DMS53 treated with DMSO at 0.1 percent for 48 hours (cell line): Measurements from ENCODE around the gene RTTN.
A peak's percentile ranks its signal among the peaks of the same experiment; 100 is the strongest.

Source experiments
- DNase-seq: peaks from one replicate; lab custom pipeline; 2025; ENCODE audit not compliant: unreplicated experiment; lab: John Stamatoyannopoulos, UW

The RTTN gene

DNA sequence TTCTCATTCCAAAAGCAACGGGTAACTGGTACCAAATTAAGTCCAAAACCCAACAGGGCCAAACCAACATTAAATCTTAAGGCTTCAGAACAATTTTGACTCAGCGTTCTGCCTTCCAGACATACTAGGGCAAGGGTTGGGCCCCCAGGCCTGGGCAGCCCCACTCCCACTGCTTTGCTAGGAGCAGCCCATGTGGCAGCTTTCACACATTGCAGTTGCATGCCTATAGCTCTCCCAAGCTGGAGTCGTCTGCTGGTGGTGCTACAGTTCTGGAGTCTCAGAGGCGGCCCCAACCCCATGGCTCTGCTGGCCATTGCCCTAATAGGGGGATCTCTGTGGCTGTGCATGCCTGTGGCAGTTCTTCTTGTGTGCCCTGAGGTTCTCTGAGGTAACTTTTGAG is 220.2 kb downstream of the RTTN start:
- DNase-seq, result no peak

DNA sequence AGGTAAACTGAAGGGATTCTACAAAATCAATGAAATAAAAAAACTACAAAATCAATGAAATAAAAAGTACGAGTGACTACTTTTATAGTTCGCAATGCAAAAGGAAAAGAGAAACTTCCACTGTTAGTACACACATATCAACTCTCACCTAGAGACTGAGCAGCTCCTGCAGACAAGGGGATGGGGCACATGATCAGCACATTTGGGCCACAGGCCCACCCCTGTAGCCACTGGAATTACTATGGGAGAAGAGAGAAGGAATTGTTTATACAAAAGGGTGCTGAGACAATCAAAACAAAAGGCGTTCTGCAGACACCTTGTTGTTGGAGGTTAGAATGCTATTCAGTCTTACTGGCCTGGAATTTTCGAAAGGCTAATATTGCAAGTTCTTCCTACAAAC is 223.1 kb downstream of the RTTN start:
- DNase-seq, result no peak

DNA sequence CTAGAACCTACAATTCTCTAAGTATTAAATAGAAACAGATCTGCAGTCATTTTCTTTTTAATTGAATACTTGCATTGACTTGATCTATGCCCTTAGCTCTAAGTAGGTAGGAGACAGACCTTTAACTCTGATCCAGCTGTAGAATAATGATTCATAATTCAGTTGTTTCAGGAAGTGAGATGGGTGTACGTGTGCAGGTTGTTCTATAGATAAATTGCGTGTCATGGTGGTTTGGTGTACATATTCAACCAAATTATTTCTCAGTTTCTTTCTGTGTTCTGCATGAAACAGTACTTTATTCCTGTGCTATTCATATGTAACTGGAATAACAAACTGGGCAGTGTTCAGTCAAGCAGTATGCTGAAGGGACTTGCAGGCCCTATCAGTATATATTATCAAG is 223.5 kb downstream of the RTTN start:
- DNase-seq, result no peak

DNA sequence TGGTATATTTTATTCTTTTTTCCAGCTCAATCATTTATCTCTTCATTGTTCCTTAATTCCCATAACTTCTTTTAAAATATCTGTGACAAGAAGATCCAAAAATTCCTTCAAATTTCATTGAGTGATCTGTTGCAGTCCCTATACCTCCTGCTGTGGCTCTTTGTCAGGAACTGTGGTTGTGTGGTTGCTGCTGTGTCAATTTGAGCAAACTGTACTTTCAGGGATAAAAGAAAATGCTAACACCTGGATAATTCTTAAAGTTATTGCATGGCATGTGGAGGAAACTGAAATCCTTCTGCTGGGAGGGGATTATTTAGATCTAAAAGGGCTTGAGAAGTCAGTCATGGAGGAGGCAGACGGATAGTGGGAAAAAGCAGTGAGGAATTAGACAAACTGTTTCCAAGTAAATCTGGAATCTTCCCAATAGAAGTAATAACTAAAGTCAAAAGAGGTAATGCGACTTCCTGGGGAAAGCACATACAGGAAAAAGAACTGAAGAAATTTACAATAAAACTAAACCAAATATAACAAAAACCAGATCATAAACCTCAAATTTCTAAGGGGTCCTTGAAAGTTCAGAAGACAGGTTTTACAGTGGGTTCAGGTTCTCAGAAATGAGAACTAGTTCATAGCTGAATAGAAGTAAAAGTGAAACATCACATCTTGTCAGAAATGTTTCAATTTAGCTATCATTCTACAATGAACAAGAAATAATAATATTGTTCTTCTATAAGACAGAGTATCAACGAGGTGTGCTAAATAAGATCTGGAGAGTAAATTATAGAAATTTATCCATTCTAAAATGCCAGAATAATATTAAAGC is 224.3 kb downstream of the RTTN start:
- DNase-seq, result no peak

DNA sequence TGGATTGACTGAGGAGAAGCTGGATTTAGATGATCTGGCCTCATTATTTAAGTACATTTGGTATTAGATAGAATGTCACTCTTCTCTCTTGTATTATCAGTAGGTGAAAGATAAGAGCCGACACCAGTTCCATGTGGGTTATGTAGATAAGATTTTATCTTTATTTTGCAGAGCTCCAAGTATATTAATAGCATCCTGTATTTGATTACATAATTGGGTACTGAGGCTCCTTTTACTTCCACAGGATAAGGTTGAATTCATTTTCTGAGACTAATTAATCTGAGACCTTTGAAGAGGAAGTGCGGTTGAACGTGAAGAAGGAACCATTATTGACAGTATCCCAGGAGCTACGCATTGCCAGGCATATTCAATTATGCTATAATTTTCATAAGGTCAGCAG is 225.0 kb downstream of the RTTN start:
- no peak for DNase-seq

DNA sequence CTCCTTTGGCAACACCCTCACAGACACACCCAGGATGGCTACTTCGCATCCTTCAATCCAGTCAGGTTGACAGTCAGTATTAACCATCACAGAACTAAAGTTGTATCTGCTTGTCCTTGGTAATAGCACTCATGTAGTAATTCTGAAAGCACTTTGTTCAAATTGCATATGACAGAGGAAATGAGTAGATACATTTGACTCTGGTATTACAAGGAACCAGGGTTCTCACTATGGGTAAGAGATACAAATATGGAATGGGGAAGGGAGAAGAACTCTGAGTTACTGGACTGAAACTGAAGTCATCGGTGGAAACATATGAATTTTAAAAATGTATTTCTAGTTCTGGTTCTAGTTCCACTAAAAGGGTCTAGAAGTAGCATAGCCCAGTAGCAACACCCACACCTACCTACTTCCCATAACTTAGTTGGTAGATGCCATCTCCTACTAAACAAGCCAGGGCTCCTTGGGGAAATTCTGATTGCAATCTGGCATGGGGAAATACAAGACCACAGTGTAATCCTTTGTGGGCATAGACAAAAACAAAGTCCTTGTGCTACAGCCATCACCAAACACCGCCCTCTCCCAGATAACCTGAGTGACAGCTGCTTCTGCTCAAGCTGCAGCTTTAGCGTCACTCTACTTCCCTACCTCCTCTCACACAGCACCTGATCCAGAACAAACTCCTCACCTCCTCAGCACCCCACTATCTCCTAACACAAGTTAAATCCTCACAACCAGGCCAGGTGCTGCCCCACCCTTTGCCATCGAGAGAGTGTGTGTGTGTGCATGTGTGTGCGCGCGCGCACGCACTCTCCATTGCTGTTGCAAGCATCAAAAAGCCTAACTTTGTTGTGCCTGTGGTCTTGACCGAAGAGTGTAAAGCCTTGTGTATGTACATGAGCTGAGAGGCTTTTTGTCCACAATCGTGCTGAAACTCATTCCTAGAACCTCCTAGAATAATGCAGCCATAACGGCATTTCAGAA is 226.5 kb downstream of the RTTN start:
- no peak for DNase-seq

DNA sequence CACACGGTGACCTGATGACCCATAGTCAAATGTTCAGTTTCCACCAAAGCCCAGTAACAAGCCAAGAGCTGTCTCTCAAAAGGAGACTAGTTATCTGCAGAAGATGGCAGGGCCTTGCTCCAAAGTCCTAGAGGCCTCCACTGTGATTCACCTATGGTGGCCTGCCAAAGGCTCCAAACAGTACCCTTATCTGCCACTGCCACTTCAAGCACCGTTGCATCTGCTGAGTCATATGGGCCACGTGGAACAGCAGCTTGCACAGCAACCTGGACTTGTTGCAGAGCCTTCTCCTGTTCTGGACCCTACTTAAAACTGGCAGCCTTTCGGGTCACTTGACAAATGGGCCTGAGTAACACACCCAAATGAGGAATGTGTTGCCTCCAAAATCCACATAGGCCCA is 230.2 kb downstream of the RTTN start:
- peak; percentile 16 for DNase-seq

DNA sequence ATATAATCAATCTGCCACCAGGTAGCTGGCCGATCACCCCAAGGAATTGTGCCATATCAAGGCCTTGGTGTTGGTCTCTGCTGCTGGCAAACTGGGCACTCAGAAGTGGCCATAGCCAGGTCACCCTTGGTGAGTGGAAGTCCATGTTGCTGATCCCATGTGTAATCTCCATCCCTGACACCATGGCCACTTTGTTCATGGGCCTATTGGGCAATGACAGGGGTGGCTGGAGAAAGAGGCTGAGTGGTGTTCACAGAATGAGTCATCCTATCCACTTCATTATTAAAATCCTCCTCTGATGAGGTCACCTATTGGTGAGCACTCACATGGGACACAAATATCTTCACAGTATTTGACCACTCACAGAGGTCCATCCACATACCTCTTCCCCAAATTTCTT is 231.1 kb downstream of the RTTN start:
- peak; percentile 10 for DNase-seq

DNA sequence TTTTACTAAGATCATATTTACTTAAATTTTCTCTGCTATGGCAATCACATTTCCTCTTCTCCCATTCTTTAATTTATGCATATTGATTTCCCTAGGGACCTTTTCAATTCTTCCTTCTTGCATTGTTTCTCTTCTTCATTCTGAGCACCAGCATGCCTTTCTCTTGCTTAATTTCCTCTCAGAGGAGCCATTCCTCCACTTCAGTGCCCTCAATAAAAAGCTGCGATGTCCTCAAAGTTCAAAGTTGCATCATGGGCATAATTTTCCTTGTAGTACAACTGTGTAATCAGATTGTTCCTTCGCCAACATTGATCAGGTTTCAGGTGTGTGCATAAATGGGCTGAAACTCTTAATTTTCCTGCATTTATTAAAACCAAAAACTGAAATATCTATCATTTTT is 236.0 kb downstream of the RTTN start:
- no peak for DNase-seq

DNA sequence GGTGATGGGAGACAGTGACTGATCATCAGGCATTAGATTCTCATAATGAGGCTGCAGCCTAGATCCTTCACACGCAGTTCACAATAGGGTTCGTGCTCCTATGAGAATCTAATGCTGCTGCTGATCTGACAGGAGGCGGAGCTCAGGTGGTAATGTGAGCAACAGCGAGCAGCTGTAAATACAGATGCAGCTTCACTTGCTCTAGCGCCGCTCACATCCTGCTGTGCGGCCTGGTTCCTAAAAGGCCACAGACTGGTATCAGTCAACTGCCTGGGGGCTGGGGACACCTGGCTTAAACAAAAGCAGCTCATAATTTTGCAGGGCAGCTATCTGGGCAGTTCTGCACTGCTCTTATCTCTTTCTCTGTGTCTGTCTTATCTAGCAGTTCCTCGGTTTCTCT is 237.4 kb downstream of the RTTN start:
- no peak for DNase-seq

DNA sequence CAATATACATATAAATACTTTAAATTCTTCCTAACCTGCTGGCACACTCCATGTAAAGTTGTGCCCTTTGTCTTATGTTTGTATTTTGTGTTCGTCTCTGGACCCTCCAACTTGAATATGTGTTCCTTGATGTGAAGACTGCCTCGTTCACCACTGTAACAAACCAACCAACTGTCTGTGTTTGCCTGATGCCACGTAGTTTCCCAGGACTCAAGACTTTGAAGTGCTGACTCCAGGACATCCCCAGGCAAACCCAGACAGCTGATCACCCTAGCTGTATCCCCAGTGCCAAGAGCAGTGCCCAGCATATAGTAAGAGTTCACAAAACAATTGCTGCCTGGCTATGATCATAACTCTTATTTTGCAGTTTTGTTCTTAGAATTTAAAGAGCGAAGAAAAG is 242.3 kb downstream of the RTTN start:
- DNase-seq, result no peak

DNA sequence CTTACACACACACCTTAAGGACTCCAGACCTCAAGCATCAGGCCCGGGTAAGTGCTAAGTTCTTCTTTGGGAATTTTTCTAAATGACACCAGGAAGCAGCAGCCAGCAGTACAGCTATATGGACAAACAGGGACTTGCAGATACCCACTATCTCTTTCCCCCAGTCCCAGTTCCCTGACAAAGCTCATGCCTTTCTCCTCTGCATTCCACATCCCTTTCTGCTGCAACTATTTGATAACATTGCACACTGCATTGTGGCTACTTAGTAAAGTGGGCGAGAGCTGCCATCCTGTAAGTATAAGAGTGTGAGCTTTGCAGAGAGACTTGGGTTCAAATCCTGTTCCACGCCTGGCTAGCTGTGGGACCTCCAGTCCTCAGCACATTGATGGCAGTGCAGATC is 243.8 kb downstream of the RTTN start:
- DNase-seq, result no peak

DNA sequence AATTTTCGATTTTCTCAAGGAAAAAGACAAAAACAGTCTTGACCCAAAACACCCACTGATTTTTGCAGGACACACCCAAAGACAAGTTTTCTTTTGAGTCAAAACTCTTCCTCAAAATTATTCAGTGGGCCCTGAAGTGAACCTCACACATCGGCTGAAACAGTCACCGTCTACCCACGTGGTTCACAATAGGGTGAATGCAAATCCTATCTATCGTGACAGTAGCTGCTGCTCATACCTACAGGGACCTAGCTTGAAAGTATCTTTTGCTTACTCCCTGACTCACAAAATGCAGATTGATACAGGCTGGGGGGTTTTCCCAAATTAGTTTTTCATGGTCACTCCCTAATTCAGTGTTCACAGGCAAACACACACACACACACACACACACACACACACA is 247.1 kb downstream of the RTTN start:
- no peak for DNase-seq

DNA sequence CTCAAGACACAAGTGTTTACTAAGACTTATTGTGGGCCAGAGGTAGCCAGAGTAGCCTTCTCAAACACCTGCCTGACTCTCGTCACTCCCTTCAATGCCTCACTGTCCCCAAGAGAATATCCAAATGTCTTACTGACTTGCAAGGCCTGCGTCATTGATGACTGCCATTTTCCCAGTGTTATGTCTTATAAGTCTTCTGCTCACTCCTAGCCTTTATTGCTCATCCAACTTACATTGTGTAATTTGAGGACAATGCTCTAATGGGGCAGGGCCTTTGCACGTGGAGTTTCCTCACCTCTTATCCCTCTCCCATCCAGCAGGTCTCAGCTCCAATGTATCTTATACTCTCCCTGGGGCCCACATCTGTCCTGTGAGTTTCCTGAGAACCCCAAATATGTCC is 247.7 kb downstream of the RTTN start:
- DNase-seq, result no peak

DNA sequence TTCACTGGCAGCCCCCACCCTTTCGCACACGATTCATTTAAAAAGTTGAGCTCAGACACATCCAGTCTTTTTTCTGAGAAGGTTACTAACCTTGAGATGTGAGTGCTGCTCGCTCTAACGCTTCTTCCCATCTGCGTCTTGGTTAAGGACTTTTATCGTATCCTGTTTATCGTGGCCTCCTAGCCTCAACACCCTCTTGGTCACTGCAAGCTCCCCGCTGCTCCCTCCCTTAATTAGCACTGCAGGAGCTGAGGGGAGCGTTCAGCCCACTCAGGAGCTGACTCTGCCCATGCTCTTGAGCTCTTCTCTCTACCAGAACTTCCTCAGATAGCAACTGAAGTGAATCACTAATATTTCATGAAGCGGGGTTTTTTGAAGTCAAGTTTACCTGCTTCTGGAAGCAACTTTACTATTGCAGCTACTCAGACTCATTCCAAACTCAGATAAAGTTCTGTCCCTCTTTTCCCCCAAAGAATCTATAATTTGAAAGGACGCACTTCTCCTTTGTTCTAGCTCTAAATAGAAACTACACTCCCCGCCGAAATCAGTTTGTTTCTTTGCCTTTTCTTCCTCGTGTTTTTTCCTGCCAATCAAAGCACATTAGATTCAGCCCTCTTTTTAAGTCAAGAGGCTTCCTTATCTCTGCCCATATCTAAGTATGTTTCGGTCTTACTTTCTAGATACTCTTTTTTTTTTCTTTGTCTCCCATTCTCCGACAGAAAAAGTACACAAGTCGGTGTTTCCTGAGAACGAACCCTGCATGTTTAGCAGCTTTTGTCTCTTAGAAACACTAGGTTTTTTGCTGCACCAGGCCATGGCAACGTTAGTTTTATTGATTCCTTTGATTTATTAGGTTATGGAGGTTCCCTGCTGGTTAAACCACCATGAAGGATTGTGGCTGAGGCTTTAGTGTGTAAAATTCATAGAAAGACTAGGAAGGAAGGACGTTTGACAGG is 248.5 kb downstream of the RTTN start:
- no peak for DNase-seq

DNA sequence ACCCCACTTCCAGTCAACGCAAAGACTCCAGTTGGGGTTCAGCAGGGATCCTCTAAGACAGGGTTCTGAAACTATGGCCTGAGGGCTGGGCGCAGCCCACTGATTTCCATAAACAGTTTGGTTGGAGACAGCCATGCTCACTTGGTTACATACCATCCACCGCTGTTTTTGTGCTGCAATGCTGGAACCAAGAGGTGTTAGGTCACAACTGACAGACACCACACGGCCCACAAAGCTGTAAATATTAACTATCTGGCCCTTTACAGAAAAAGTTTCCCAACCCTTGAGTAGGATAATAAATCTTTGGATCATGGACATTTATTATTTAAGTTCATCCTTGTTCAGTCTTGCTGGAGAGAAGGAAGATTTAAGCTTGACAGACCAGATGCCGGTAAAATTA is 249.4 kb downstream of the RTTN start:
- DNase-seq, result no peak

DNA sequence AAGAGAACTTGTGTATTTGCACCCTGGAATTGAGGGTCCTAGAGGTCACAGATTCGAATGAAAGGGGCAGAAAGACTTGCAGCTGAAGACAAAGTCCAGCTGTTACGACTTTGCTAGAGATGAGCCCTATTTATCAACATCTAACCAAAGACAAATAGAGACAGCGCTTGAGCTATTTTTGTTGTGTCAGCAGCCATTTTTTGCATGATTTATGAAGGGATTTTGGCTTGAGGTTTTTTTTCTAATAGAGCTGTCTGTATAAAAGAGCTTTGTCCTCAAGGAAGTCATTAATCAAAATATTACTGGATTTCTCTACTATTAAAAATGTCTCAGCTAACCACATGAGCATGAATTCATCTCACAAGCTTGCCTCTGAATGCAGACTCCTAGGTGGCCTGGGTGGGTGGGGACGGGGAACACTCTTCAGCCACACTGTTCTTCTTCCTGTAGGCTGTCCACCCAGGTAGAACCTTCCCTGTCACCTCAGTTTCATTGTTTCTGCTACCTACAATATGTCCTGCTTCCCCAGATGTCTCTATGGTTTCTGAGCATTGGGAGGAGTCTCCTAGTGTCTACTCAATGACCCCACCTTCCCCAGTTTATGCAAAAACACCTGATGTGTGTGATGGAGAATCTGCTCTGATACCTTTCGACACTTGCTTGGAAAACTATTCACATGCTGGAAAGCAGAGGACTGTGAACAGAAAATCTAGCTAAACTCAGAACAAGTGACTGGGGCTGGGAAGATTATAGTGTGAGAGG is 250.6 kb downstream of the RTTN start:
- no peak for DNase-seq

DNA sequence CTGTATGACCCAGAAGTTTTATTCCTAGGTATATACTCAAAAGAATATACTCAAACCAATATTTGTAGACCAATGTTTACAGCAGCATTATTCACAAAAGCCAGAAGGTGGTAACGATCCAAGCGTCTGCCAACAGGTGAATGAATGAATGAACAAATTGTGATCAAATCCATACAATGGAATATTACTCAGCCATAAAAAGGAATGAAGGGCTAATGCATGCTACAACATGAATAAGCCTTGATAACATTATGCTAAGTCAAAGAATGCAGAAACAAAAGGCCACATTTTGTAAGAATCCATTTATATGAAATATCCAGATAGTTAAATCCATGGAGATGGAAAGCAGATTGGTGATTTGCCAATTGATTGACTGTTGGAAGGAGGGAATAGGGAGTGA is 252.3 kb downstream of the RTTN start:
- no peak for DNase-seq
